Tibial nerve (tissue), 4 donors: Measurements from ENCODE around the gene SH3GLB2. TPM values are rescaled to one million over a fixed set of nuclear protein-coding genes. Genes with fewer than 3 reads are reported as not detected.
"Not testable (repeated sequence)": the region's sequence is repeated elsewhere in the genome, so short reads cannot be mapped to it uniquely, and the experiment has no call there.

ENCODE experiments used
- DNase-seq, 2 donors: peaks; one replicate each; pipeline ENCODE4 v3.0.0-alpha.2; 2019; ENCODE audit warnings: low spot score in 2 of 2
- H3K27ac ChIP-seq, 4 donors: fragments of 200-600 bp; sonication (generic) in 3 of 4; one replicate each; pipeline ENCODE4 v1.5.1; 2017 to 2019; ENCODE audit warnings: mild to moderate bottlenecking in 1 of 4
- H3K27me3 ChIP-seq, 2 donors: fragments of 200-600 bp; sonication (generic) in 1 of 2; one replicate each; pipeline versions ENCODE4 v1.5.1 to v1.6.0; 2017 to 2019
- H3K36me3 ChIP-seq, 3 donors: fragments of 200-600 bp; sonication (generic); one replicate each; pipeline ENCODE4 v1.5.1; 2018 to 2019
- H3K4me1 ChIP-seq, 4 donors: fragments of 200-600 bp; sonication (generic) in 3 of 4; one replicate each; pipeline ENCODE4 v1.5.1; 2017 to 2019
- H3K4me3 ChIP-seq, 4 donors: fragments of 200-600 bp; sonication (generic) in 3 of 4; one replicate each; pipeline ENCODE4 v1.5.1; 2017 to 2019; ENCODE audit warnings: mild to moderate bottlenecking in 1 of 4, moderate library complexity in 1 of 4
- H3K9me3 ChIP-seq, 4 donors: fragments of 200-600 bp; sonication (generic) in 3 of 4; one replicate each; pipeline ENCODE4 v1.5.1; 2017 to 2019
- EP300 ChIP-seq, 2 donors: sonication (generic); formaldehyde crosslinking; IDR thresholded peaks; one replicate each; pipeline ENCODE4 v1.6.1; 2017; ENCODE audit warnings: antibody characterized with exemption in 2 of 2, mild to moderate bottlenecking in 1 of 2
- POLR2A ChIP-seq, 2 donors: fragments of 450-650 bp; IDR thresholded peaks; one replicate each; pipeline ENCODE4 v1.6.1; 2017; ENCODE audit warnings: antibody characterized with exemption in 2 of 2, mild to moderate bottlenecking in 2 of 2, moderate library complexity in 2 of 2
- WGBS, 2 donors: methylation state at CpG; one replicate each; pipeline ENCODE4 v1.1.5; 2018; 5-methylcytosine and 5-hydroxymethylcytosine counted together
- total RNA-seq, 4 donors: library from RNA; depleted of rRNA; stranded (reverse); fragments of >200 nt; gene quantifications; one replicate each; pipeline ENCODE4 v1.1.0, GENCODE V29; 2016
- TF ChIP-seq, protein P1 (sequence below), 5 experiments: fragments of 200-600 bp in 3 of 5; fragments of 450-650 bp in 2 of 5; sonication (generic) in 3 of 5; IDR thresholded peaks; one replicate each; pipeline ENCODE4 v1.5.1; 2016 to 2019; ENCODE audit warnings: antibody characterized with exemption in 5 of 5, mild to moderate bottlenecking in 3 of 5, moderate library complexity in 2 of 5

Gene SH3GLB2
- total RNA-seq, 4 donors from 2014 or later, result 117 to 175 (median 129) TPM

DNA sequence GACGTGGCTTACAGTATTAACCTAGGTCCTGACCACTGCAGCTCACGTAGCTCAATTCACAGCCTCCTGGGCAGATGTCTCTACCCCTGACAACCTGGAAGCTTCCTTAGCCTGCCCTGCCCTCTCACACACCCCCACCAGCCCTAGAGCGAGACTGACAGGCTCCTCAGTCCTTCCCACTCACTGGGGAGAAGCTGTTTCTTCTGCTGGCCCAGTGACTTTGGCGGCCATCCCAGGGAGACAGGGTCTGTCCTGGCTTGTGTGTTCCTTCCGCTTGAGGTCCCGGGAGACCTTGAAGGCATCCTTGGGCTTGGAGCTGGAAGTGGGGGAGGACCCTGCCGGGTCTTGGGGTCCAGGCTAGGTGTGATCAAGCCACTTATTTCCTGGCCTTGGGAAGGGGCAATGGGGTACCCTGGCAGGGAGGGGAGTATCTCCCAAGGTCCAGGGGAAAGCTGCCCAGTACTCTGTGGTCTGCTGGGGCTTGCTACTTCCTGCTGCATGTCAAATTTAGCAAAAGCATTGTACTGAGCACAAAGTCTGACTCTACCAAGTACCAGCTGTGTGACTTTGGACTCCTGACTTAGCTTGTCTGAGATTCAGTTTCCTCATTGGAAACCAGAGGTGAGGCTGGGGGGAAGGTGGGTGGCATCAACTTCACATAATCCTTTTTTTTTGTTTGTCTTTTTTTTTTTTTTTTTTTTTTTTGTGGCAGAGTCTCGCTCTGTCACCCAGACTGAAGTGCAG lies 10.2 kb upstream of the SH3GLB2 start:
- WGBS, 2 donors, result 61 to 68% methylated on average over 6 to 8 of the region's 8 CpGs
- peak overlapping the region in 2 of 4 donors; percentile 70 to 96 for H3K4me3 ChIP-seq

DNA sequence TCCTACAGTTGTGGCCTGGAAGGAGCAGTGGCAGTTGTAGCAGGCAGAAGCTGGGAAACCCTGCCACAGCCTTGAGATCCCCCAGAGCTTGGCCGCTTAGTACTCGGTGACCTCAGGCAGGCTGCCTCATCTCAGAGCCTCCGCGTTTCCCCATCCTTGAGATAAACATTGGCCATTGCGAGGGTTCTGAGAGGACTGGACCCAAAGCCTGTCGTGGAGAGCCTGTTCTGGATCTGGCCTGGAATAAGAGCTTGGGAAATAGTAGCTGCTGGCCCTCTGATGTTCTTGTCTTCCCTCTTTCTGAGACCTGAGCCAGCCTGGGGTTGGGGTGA lies 9.6 kb upstream of the SH3GLB2 start:
- 38 to 41% methylated on average over 6 of the region's 6 CpGs for WGBS, 2 donors
- Histone ChIP-seq H3K4me1 (peaks cover 0 to 34% (median 14%) of the 10 kb centered on the region in 4 donors), H3K9me3 (no peaks in the 10 kb centered on the region), H3K27me3 (no peaks in the 10 kb centered on the region), H3K4me3 (peak overlapping the region; percentile 70 to 96 (median 78)), H3K27ac (peak overlapping the region in 2 of 4 donors; percentile 26 to 71), H3K36me3 (peaks cover 0 to 27% (median 11%) of the 10 kb centered on the region in 3 donors)
- no peak for DNase-seq
- TF ChIP-seq, protein P1, sequence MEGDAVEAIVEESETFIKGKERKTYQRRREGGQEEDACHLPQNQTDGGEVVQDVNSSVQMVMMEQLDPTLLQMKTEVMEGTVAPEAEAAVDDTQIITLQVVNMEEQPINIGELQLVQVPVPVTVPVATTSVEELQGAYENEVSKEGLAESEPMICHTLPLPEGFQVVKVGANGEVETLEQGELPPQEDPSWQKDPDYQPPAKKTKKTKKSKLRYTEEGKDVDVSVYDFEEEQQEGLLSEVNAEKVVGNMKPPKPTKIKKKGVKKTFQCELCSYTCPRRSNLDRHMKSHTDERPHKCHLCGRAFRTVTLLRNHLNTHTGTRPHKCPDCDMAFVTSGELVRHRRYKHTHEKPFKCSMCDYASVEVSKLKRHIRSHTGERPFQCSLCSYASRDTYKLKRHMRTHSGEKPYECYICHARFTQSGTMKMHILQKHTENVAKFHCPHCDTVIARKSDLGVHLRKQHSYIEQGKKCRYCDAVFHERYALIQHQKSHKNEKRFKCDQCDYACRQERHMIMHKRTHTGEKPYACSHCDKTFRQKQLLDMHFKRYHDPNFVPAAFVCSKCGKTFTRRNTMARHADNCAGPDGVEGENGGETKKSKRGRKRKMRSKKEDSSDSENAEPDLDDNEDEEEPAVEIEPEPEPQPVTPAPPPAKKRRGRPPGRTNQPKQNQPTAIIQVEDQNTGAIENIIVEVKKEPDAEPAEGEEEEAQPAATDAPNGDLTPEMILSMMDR (IDR thresholded peaks at IDR 0.05), result no peak
- TF ChIP-seq POLR2A (IDR thresholded peaks at IDR 0.05), result no peak
- TF ChIP-seq EP300 (IDR thresholded peaks at IDR 0.05), result no peak

More for the DNA sequence above, 10.2 kb upstream of the SH3GLB2 start:
- Histone ChIP-seq H3K27me3 (no peaks in the 10 kb centered on the region), H3K9me3 (no peaks in the 10 kb centered on the region), H3K27ac (peak overlapping the region in 2 of 4 donors; percentile 26 to 64), H3K36me3 (peaks cover 0 to 32% (median 11%) of the 10 kb centered on the region in 3 donors), H3K4me1 (peaks cover 0 to 34% (median 14%) of the 10 kb centered on the region in 4 donors)
- no peak for DNase-seq
- no peak for TF ChIP-seq POLR2A (IDR thresholded peaks at IDR 0.05)
- TF ChIP-seq, protein P1 (IDR thresholded peaks at IDR 0.05), result no peak
- TF ChIP-seq EP300 (IDR thresholded peaks at IDR 0.05), result no peak

DNA sequence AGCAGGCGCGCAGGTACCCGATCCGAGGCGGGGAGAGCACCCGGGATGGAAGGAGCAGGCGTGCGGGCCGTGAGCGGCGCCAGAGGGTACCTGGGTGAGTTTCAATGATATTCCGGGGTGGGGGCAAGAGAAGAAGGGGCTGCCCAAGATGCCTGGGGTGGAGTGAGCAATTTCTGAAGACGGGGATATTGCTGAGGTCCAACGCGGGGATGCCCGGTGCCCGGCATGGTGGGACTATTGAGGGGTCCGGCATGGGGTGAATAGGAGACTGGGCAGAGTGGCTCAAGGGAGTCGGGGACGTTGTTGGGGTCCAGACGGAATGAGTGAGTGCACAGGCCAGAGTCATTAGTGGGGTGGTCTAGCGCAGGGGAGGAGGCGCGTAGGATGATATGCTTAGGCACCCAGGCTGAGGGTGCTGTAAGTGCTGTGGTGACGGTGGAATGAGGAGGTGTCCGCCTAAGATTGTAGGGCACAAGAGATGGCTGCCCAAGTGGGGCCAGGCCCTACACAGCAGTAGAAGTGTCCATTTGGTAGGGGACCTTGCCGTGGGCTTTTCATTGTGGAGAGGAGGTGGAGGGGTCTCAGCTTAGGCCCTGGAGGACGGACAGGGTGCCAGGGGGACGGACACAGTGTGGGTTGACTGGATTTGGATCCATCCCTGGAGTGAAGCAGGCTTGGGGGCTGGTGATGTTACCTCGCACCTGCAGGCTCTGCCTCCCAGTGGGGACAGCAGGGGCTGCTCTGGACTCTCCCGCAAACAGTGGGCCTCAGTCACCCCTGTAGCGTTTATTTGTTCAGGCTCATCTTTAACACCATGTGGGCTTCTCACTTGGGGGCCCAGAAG lies 9.0 kb upstream of the SH3GLB2 start:
- Histone ChIP-seq H3K27me3 (no peaks in the 10 kb centered on the region), H3K4me3 (peak overlapping the region; percentile 70 to 96 (median 78)), H3K36me3 (peaks cover 0 to 21% (median 8%) of the 10 kb centered on the region in 3 donors), H3K9me3 (no peaks in the 10 kb centered on the region), H3K27ac (peak overlapping the region in 3 of 4 donors; percentile 71 to 79 (median 78)), H3K4me1 (peaks cover 0 to 34% (median 14%) of the 10 kb centered on the region in 4 donors)
- TF ChIP-seq, protein P1 (IDR thresholded peaks at IDR 0.05), result no peak
- TF ChIP-seq EP300 (IDR thresholded peaks at IDR 0.05) (no peak), POLR2A (IDR thresholded peaks at IDR 0.05) (no peak)
- no peak for DNase-seq
- 8 to 10% methylated on average over 32 of the region's 32 CpGs for WGBS, 2 donors

DNA sequence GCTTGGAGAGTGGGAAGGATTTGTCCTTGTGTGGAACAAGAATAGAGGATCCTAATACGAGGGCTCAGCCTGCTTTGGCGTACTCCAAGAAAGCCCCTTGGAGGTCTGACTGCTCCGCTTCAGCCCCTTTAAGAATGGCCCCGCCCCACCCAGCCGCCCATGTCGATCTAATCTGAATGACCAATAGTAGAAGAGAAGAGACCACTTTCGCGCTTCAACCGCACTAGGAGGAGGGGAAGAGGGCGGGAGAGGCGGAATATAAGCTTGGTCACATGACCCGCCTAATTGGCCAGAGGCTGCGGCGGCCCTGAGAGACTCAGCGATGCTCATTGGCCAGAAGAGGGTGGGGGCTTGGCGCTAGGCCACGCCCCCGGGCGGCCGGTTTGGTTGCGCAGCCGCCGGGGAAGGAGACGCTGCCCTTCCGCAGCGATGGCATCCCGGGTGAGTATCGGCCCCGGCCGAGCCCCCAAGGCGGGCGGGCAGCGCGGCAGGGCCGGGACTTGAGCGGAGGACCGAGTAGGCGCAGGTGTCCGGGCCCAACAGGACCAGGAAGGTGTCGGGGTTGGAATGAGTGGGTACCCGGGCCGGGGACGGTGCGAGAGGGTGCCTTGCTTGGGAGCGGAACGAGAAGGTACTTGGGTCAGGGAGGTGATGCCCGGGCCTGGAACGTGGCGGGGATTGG lies 8.3 kb upstream of the SH3GLB2 start, which contains the start of gene MIGA2:
TSS of gene MIGA2 (plus strand) at position 386 of the 682 bp plus-strand sequence. CDS start 3,969 bp downstream, outside the sequence.
- peak within 1 kb of the TSS; percentile 70 to 96 (median 78) for H3K4me3 ChIP-seq
- DNase-seq, result peak; percentile 95 to 97
- peak; percentile 89 to 91 for TF ChIP-seq EP300 (IDR thresholded peaks at IDR 0.05)
- TF ChIP-seq, protein P1 (IDR thresholded peaks at IDR 0.05), result peak in 1 of 5 experiments; percentile 51
- peak; percentile 57 to 85 for TF ChIP-seq POLR2A (IDR thresholded peaks at IDR 0.05)
- no peaks in the 10 kb centered on the region for H3K9me3 ChIP-seq
- peak within 1 kb of the TSS; percentile 45 to 85 (median 78) for H3K27ac ChIP-seq
- WGBS, 2 donors, result 0 to 1% methylated on average over 29 to 49 of the region's 49 CpGs
- H3K36me3 ChIP-seq, result peaks cover 0 to 13% (median 6%) of the 10 kb centered on the region in 3 donors
- no peaks in the 10 kb centered on the region for H3K27me3 ChIP-seq
- H3K4me1 ChIP-seq, result peaks cover 0 to 34% (median 14%) of the 10 kb centered on the region in 4 donors

DNA sequence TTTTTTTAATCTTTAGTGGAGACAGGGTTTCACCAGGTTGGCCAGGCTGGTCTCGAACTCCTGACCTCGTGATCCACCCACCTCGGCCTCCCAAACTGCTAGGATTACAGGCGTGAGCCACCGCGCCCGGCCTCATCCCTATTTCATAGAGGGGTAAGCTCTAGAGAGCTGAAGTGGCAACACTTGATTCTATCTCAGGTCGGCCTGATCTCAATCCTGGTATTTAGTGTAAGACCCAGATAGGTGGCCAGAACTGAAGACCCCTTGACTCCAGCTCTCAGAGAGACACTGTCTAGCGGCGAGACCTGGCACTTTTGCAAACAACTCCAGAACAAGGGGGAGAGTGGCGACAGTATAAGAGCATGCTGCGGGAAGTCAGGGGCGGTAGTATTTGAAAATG lies 7.7 kb upstream of the SH3GLB2 start:
- not testable (repeated sequence) for H3K36me3 ChIP-seq, H3K9me3 ChIP-seq, H3K27me3 ChIP-seq, DNase-seq
- H3K4me3 ChIP-seq, result peak overlapping the region; percentile 70 to 96 (median 78)
- peaks cover 0 to 34% (median 14%) of the 10 kb centered on the region in 4 donors for H3K4me1 ChIP-seq
- WGBS, 2 donors, result 45 to 60% methylated on average over 13 of the region's 13 CpGs
- peak overlapping the region; percentile 45 to 85 (median 78) for H3K27ac ChIP-seq
